A673 (cell line): ENCODE results near the gene CPAMD8.

ENCODE experiments used
- CTCF ChIP-seq: fragments of 300-800, 200-600 bp; sonication (generic); conservative IDR thresholded peaks from 2 replicates; pipeline ENCODE4 v1.5.1; 2017; ENCODE audit warnings: low read depth, mild to moderate bottlenecking, antibody characterized with exemption, low read length, moderate library complexity, mixed read lengths
- EZH2 ChIP-seq: fragments of 200-600 bp; sonication (generic); IDR thresholded peaks from 2 replicates; pipeline ENCODE4 v1.6.1; 2017; ENCODE audit warnings: borderline replicate concordance, low read depth, mild to moderate bottlenecking, mixed read lengths, antibody characterized with exemption, low read length; ENCODE audit not compliant: poor library complexity, severe bottlenecking

GRCh38 chr19:16978839-16979802 lies 47.5 kb downstream of the CPAMD8 start:
- TF ChIP-seq CTCF (no peak), EZH2 (no peak)
